HG02870 (cell line): Measurements from ENCODE around the gene ADAMTS14.
"Not testable (repeated sequence)": the region's sequence is repeated elsewhere in the genome, so short reads cannot be mapped to it uniquely, and the experiment has no call there.

Source experiments
- ATAC-seq: cut with Tn5 transposase; IDR thresholded peaks from one replicate; pipeline ENCODE4 v1.9.1; 2021; ENCODE audit warnings: mild to moderate bottlenecking, moderate library complexity; ENCODE audit not compliant: unreplicated experiment

The ADAMTS14 gene

DNA sequence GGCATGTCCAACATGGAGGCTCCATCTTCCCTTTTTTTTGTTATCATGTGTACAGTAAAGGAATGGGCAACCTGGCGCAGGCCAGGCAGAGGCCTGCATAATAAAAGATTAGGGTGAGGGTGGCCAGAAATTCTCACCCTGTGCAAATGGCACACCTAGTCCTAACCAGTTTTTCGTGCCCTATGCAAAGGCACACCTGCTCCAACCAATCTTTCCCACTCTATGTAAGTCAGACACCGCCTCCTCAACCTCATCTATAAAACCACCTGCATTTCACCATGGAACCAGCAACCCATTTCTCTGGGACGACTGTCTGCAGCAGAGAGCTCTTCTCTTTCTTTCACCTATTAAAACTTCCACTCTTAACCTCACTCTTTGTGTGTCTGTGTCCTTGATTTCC, 96.8 kb downstream of the ADAMTS14 start:
- no peak for ATAC-seq

DNA sequence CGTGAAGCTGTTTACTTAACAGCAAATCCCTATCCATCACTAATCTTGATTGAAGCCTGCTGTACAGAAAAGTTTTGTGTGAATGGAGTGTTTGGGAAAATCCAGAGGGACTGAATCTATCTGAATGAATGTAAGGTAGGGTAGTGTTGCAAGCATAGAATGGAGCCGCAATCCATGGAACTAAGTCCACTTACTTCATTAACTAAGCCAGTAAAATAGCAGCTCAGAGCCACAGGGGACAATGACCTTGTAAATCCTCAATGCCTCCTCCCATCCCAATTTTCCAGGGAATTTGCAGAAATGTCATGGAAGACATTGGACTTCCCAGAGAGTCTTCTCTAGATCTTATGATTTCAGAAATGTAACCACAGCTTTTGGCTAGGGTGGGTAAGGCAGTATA, 97.7 kb downstream of the ADAMTS14 start:
- ATAC-seq: no peak

DNA sequence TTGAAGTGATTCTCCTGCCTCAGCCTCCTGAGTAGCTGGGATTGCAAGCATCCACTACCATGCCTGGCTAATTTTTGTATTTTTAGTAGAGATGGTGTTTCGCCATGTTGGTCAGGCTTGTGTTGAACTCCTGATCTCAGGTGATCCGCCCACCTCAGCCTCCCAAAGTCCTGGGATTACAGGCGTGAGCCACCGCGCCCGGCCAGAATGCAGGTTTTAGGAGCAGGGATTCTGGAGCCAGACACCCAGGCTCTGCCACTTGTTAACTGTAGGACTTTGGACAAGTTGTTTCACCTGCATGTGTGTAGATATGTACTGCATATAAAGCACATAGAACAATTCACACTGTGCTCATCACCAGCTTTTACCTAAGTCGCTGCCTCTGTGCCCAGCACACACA, 98.2 kb downstream of the ADAMTS14 start:
- ATAC-seq: not testable (repeated sequence)

DNA sequence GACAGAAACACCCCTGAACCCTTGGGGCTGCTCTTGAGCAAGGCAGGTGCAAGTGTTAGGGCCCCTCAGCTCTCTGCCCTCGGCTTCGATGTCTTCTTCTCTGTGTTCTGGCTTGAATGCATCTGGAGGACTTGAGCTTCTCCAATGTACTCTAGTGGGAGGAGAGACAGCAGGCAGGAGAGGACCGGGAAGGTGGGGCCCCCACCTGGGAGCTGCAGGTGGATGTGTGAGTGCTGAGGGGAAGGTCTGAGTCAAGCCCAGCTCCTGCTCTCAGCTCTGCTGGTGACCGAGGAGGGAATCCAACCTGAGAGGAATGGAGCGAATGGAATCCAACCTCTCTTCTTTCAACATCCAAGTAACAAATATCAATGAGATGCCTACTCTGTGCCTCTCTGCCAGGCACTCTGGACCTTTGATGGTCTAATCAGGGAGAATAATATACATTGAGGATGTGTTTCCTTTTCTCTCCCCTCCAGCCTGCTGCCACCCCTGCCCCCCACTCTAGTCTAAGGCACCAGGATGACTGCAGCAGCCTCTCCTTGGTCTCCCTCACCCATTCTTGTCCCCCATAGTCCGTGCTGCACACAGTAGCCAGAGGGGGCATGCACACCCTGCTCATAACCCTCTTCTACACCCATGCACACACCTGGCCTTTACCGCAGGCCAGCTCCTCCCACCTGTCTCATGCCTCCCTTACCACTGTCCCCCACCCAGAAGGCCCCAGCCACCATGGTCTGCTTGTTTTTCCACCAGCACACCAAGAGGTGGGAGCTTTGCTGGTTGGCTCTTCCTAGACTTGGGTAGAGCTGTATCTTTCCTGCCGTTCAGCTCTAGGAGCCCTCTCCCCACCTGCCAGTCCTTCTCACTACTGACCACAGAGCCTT, 99.2 kb downstream of the ADAMTS14 start:
- no peak for ATAC-seq

DNA sequence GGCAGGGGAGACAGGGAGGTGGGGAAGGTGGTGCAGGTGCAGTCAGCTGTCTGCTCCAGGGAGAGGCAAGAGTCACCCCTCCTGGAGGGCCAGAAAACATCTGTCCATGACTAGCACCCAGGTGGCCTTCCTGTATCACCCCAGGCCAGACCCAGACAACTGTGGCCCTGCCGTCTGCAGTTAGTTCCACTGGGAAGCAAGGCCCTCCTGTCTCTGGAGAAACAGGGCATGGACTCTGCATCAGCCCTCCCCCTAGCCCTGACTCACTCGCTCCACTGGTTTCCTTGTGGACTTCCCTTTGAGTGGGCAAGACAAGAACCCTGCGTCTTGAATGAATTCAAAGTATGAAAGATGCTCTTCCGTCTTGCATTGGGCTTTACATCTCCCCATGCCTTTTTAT, 100.3 kb downstream of the ADAMTS14 start:
- ATAC-seq: no peak

DNA sequence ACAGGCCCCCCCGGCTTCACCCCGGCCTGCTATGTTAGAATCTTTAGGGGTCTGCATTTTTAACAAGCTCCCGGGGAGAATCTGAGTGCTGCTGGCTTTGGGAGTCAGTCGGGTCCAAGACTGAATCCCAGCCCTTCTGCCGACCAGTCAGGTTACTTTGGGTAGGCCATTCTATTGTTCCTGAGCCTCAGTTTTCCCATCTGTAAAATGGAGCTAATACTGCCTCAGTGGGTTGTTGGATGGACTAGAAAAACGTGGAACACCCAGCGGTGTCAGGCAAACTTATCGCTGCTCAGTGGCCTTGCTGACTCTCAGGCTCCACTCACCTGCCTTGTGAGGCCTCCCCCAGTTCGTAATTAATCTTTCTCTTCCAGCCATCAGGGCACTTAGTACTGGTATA, 101.2 kb downstream of the ADAMTS14 start:
- ATAC-seq: no peak

DNA sequence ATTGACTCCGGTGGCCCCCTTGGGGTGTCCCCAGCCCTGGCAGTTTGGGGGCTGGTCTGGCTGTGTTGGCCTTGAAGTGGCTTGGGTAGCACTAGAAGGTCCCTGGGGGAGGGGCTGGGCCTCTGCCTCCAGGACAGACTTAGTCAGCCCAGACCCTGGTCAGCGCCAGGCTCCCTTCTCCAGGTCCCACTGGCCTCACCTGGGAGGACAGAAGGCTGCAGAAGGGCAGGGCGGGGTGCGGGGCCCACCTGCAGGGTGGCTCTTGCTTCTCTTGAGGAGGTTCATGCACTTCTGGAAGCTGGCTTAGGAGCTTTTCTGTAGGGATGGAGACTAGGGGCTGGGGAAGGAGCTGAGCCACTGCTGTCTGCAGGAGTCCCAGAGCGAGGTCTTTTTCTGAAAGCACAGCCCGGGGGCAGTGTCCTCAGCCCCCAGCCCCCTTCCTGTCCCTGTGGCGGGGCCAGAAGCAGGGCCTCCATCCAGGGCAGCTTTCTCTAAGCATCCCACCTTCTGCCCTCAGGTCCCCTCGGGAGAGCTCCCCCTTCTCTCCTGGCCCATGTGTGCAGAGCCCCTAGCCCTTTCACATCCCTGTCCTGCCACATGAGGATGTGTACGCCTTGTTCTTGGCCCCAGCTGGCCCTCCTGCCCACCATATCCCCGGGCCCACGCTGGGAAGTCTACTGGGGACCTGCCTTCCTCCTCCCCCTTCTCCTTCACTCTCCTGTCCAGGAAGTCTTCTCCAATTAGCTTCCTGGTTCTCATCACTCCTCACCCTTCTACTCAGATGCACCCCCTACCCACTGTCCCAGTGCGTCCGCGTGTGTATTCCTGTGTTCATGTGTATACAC, 101.9 kb downstream of the ADAMTS14 start:
- no peak for ATAC-seq

DNA sequence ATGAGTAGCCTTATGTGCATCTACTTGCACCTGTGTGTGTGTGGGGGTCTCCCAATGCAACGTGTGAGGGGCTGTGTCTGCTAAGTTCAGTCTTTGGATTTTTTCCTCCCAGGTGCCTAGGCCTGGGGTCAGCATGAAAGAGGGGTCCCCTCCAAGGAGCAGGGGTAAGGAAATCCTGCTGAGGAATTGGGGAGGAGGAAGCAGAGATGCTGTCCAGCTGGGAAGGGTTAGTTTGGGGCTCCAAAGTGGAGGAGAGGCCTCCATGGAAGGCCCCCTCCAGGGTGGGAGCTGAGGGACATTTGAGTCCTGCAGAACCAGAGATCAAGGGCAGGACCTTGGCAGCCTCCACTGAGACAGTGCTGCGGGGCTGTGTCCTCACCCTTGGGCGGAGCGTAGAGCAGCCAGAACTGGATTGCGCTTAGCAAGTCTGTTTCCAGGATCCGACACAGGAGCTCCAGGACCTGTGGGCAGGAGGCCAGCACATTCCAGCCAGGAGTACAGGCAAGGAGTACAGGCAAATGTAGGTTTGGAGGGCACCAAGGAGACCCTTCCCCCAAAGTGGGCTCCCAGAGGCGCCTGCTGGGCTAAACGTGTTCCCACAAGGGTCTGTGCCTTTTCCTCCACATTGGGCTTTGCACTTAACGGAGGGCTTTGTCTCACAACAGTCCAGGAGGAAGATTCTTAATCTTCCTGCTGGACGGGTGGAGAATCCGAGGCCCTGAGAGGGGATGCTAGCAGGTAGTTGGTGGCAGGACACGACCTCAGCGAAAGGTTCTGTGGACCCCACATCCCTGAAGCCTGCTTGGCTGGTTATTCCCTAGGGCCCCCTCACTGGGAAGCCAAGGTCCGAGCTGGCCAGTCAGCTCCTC, 102.7 kb downstream of the ADAMTS14 start:
- ATAC-seq: no peak

DNA sequence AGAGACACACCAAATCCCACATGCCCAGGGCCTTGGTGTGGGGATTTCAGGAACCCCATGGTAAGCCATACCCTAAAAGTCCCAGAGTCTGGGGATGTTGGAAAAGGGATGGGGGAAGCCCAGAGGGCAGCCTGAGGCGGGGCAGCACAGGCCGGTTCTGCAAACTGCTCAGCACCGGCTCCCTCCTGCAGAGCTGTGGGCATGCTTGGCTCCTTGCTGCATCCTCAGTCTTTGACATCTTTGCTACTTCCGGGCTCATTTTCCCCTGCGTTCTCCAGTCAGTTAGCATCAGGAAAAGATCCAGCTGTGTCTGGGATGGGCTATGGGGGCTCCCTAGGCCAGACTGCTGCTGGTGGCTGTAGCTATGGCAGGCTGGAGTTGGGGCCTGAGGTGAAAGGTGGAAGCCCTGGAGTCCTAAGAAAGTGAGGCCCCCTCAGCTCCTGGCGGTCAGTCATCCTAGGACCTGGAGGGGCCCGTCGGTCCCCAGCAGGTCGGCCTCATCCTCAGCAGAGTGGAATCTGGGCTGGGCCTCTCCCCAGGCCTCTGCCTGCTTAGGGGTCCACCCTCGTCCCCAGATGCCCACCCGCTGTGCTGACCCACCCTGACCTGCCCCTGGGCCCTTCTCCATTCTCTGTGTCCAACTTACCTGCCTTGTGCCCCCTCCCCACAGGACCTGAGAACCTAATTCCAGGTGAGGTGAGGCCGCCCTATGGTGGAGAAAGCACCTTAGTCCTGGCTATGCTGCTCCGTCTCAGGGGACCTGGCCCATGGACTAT, 103.6 kb downstream of the ADAMTS14 start:
- no peak for ATAC-seq

DNA sequence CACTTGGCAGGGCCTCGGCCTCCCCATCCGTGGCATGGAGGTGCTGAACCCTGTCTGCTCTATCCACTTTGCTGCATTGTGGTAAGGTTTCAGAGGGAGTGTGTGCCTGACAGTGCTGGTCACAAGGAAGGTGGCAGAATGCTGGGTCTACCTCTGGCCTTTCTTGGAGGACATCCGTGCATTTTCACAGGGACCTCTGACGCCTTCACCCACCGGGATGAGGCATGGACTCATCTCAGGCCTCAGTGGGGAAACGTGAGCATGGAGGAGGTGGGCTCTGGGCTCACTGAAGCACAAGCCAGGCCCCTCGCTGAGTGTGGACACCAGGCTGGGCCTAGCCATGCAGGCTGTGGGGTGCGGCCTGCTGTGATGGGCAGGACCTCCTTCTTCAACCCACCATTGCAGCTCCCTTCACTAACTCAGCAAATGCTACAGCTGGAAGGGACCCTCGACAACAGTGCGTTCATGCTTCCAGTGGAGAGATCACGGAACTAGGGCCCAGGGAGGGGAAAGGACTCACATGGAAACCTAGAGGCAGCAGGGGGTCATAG, 104.2 kb downstream of the ADAMTS14 start:
- no peak for ATAC-seq

DNA sequence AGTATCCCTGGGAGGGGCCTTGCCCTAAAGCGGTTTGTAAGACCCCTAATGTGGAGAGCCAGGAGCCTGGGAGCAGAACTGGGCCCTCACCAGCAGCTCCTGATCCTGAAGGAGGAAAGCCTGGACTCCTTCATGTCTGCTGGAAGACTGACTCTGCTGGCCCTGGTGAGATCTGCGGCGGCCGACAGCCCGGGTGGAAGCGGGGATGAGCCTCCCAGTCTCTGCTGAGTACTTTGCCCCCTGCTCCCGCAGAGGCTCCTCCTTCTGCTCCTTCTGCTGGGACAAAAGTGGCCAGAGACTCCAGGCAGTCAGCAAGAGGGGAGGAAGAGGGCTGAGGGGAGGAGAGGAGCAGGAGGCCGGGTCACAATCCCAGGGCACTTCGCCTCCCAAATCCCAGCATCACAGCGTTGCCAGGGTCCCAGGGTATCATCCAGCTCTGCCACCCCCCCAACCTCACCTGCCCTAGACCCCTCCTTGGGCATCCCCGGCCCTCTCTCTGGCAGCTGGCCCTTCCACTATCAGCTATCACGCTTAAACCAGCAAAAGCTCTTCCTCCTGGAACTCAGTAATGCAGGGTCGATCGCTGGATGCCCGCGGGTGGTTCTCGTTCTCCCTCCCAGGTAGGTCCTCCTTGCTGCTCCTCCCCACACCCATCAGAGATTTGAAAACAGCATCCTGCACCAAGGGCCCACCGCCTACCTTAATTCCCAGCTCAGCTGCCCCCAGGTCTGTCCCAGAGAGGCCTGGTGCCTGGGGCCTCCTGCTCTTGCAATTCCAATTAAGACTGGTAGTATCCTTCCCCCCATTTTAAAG, 105.0 kb downstream of the ADAMTS14 start:
- ATAC-seq: no peak

DNA sequence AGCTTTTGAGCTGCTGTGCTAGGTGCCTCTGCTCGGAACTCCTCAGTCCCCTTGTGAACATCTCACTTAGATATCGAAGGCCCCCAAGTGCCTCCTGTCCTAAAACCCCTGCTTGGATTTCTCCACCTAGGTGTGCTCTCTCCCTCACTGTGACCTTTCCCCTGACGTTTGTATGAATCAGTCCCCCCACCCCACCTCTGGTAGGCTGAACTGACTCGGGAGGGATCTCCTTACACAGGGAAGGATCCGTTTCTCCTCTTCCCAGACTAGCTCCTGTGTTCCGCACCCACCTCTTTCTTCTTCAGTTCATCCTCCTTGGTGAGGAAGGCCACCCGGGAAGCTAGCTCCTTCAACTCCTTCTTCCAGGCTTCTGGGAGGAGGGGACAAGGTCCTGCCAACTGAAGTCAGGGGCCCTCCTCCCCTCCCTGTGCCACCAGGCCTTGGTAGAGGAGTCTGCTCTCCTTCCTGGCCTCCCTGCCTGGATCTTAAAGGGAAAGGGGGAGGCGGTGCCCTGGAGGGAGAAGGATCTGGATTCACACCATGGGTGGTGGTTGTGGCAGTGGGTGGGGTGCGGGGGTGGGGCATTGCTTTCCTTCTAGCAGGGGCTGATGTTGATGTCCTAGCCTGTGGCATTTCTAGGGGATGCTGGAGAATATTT, 106.1 kb downstream of the ADAMTS14 start:
- no peak for ATAC-seq

DNA sequence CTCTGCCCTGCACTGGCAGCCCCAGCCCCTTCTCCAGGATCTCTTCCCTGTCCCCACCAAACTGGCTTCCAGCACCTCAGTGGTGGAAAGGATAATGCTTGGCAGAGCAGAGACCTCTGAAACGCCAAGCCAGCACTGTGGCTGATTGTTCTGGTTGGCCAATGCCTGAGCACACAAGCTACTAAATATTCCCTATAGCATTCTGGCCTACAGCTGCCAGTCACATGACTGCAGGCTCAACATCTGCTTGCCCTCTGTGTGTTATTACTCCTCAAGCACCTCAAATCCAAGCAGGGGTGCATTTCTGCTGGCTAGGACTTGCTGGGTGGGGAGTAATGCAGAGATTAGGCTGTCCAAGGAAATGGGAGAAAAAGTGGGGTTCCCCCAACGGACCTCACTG, 106.8 kb downstream of the ADAMTS14 start:
- ATAC-seq: no peak

DNA sequence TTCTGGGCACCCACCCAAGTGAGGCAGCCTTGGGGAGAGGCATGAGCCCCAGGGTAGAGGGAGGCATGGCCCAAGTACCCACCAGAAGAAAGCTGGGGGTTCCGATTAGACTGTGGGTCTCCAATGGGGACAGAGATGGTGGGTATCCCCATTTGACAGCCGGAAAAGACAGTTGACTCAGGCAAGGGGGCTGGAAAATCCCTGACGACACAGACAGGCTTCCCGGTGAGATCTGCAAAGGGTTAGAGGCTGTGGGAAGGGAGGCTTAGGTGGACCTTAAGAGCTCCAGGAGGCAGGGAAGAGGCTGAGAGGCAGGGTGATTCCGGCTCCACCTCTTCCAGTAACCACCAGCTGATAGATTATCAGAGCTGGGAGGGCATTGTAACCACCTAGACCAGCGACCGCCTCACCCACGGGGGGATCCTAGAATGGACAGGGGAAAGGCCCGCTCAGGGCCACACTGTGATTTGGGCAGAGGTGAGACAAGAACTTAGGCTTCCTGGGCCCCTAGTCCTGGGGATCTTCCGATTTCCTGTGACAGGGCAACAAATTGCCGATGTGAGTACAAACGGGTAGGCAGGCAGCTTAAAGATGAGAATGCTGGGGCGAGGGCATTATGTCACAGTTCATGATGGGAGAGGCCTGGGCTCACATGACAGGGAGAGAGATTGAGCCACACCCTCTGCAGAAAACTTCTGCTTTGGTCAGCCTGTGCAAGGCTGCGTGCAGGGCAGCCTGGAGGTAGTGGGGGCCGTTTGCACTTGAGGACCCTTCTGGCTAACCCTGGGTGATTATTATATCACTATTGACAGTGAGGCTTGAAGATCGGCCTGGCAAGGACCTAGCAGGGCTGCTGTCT, 107.4 kb downstream of the ADAMTS14 start:
- ATAC-seq: no peak

DNA sequence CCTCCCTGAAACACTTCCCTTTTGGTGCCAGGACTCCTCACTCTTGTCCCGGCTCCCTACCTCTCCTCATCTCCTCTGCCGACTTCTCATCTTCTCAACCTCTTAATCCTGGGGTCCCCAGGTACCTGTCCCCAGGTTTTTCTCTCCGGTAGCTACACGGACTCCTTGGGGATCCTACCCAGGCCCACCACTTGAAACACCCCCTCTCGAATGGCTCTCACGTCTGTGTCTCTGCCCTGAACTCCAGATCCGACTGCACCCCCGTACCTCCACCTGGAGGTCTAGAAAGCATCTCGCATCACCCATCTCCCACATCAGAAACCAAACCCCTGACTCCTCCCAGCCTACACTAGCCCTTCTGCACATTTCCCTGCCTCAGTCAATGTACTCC, 108.1 kb downstream of the ADAMTS14 start:
- no peak for ATAC-seq

DNA sequence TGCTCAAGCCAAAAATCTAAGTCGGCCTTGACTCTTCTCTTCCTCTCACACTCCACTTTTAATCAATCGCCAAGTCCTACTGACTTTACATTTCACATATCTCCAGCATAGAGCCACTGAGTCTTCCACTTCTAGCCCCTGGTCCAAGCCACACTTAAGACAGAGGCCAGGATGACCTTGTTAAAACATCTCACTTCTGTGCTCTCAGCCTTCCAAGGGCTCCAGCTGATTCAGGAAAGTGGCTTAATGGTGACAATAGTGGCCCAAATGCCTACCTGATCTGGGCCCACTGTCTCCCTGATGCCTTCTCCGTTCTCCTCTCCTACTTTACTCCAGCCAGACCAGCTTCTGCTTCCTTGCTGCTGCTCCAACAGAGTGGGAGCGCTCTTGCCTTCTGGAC, 108.5 kb downstream of the ADAMTS14 start:
- no peak for ATAC-seq

DNA sequence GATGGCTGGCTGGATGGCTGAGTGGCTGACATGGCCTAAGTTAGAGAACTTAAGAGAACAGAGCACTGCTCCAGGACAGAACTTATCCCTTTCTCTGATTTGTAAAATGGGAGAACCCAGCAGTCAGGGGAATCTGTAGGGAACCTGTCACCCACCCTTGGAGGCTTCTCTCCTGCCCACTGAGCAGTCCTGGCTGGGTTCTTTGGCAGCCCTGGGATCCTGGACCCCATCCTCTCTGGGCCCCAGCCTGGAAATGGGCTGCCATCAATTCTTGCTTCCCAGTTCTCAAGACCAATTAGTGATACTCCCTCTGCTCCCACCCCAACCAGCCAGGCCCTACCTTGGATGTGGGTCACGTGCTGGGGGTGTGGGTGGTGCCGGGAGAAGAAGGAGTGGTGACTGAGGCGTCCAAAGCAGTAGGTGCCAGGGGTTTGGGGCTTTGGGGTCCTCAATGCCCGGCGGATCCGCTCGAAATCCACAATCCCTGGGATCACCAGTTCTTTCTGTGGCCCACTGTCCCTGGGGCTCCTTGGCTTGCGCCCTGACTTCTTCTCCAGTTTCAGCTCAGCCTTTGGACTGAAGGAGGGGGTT, 109.2 kb downstream of the ADAMTS14 start:
- no peak for ATAC-seq
